Immature natural killer cell (primary cell): ENCODE data around the gene TMEM242. TPM values are rescaled to one million over a fixed set of nuclear protein-coding genes. Genes with fewer than 3 reads are reported as not detected.

Experiments used
- DNase-seq, 3 donors: peaks; one replicate each; pipeline ENCODE4 v3.0.0; 2022; ENCODE audit warnings: mixed read lengths in 1 of 3
- H3K27ac Mint-ChIP-seq, 6 donors: one replicate each; pipeline ENCODE4 v1.8.0; 2020; ENCODE audit warnings: mixed read lengths in 6 of 6, mild to moderate bottlenecking in 5 of 6, inconsistent platforms in 4 of 6, moderate library complexity in 3 of 6
- H3K27me3 Mint-ChIP-seq, 3 donors: one replicate each; pipeline ENCODE4 v1.8.0; 2020 to 2021; ENCODE audit warnings: low read depth in 3 of 3, mild to moderate bottlenecking in 3 of 3, mixed read lengths in 3 of 3, moderate library complexity in 3 of 3, inconsistent platforms in 1 of 3
- H3K36me3 Mint-ChIP-seq, 3 donors: one replicate each; pipeline ENCODE4 v1.8.0; 2020; ENCODE audit warnings: mixed read lengths in 3 of 3, inconsistent platforms in 2 of 3, mild to moderate bottlenecking in 2 of 3
- H3K4me1 Mint-ChIP-seq, 2 donors: one replicate each; pipeline ENCODE4 v1.8.0; 2020; ENCODE audit warnings: inconsistent platforms in 2 of 2, mild to moderate bottlenecking in 2 of 2, mixed read lengths in 2 of 2, moderate library complexity in 1 of 2
- H3K4me3 Mint-ChIP-seq, 5 donors: one replicate each; pipeline ENCODE4 v1.8.0; 2020; ENCODE audit warnings: mild to moderate bottlenecking in 5 of 5, mixed read lengths in 5 of 5, inconsistent platforms in 3 of 5, moderate library complexity in 3 of 5
- H3K9me3 Mint-ChIP-seq, 6 donors: one replicate each; pipeline ENCODE4 v1.8.0; 2020; ENCODE audit warnings: mild to moderate bottlenecking in 6 of 6, mixed read lengths in 6 of 6, inconsistent platforms in 4 of 6, moderate library complexity in 3 of 6
- polyA plus RNA-seq, 3 donors: library from polyadenylated mRNA; unstranded; fragments of 300-500 nt; fragmentation: Illumina TruSeq; gene quantifications; one replicate each; pipeline ENCODE4 v1.2.3, GENCODE V29; 2021

TMEM242 gene
- polyA plus RNA-seq, 3 donors from 2014 or later = 13.7 to 17.4 (median 15.9) TPM

- Mint-ChIP-seq H3K4me1 (no peaks in the 10 kb centered on the region), H3K27me3 (peaks cover 6 to 16% (median 9%) of the 10 kb centered on the region in 3 donors), H3K27ac (no peak overlapping the region), H3K36me3 (no peaks in the 10 kb centered on the region), H3K4me3 (no peak overlapping the region), H3K9me3 (no peaks in the 10 kb centered on the region)
- no peak for DNase-seq
Measured at GRCh38 chr6:157333956-157334355, 10.6 kb upstream of the TMEM242 start.

- Mint-ChIP-seq H3K4me1 (no peaks in the 10 kb centered on the region), H3K27ac (no peak overlapping the region), H3K9me3 (no peaks in the 10 kb centered on the region), H3K36me3 (no peaks in the 10 kb centered on the region), H3K4me3 (no peak overlapping the region), H3K27me3 (peaks cover 6 to 16% (median 9%) of the 10 kb centered on the region in 3 donors)
- no peak for DNase-seq
Measured at GRCh38 chr6:157333537-157333936, 10.2 kb upstream of the TMEM242 start.

- no peaks in the 10 kb centered on the region for H3K4me1 Mint-ChIP-seq
- H3K9me3 Mint-ChIP-seq = no peaks in the 10 kb centered on the region
- no peak overlapping the region for H3K27ac Mint-ChIP-seq
Measured at GRCh38 chr6:157332813-157333212, 9.5 kb upstream of the TMEM242 start.

DNA sequence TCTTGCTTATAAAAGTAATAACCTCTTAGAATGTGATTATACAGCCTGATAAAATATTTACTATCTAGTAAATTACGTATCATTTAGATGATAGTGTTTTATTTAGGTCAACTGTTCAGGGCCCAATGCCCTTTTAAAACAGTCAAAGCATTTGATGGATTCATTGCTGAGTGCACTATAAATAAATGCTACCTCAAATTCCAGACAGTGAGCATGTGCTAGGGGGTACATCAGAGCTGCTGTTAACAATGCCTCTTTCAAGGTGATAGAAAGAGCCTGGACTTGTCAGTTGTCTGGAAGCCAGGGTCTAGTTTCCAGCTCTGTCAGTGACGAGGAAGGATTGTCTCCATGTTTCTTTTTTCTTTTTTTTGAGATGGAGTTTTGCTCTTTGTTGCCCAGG lies 7.5 kb upstream of the TMEM242 start:
- H3K4me3 Mint-ChIP-seq = no peak overlapping the region
- H3K27me3 Mint-ChIP-seq = peaks cover 7 to 15% (median 9%) of the 10 kb centered on the region in 3 donors
- H3K9me3 Mint-ChIP-seq = no peaks in the 10 kb centered on the region
- DNase-seq = no peak
- H3K27ac Mint-ChIP-seq = no peak overlapping the region
- no peaks in the 10 kb centered on the region for H3K36me3 Mint-ChIP-seq
- H3K4me1 Mint-ChIP-seq = no peaks in the 10 kb centered on the region

More at GRCh38 chr6:157332813-157333212, 9.5 kb upstream of the TMEM242 start:
- H3K27me3 Mint-ChIP-seq = peaks cover 6 to 18% (median 9%) of the 10 kb centered on the region in 3 donors
- H3K36me3 Mint-ChIP-seq = no peaks in the 10 kb centered on the region
- no peak for DNase-seq
- no peak overlapping the region for H3K4me3 Mint-ChIP-seq

DNA sequence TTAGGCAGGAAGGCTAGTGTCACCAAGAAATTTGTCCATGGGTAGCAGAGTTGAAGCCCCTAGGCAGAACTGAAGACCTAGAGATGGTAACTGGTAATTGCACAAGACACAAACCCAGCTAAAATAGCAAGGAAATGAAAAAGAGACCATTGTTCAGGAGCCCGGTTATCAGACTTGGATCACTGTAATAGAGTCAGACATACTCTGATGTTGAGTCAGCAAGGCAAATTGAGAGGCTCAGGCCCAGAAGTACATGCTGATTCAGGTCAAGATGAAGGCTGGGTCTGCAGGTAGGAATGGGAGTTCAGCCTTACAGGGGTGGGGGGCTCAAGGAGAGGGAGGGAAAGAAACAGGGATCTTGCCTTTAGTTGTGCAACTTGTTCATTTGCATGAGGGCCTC lies 6.5 kb upstream of the TMEM242 start:
- Mint-ChIP-seq H3K9me3 (no peaks in the 10 kb centered on the region), H3K27ac (no peak overlapping the region), H3K4me3 (no peak overlapping the region), H3K36me3 (no peaks in the 10 kb centered on the region), H3K27me3 (peaks cover 7 to 14% (median 8%) of the 10 kb centered on the region in 3 donors), H3K4me1 (peaks cover 0 to 8% of the 10 kb centered on the region in 2 donors)
- DNase-seq = no peak

GRCh38 chr6:157328108-157328692 lies 4.9 kb upstream of the TMEM242 start:
- no peak for DNase-seq
- H3K27ac Mint-ChIP-seq = no peak overlapping the region
- H3K4me1 Mint-ChIP-seq = peaks cover 9 to 20% of the 10 kb centered on the region in 2 donors
- no peak overlapping the region for H3K4me3 Mint-ChIP-seq
- no peaks in the 10 kb centered on the region for H3K9me3 Mint-ChIP-seq
- no peaks in the 10 kb centered on the region for H3K36me3 Mint-ChIP-seq
- peaks cover 9 to 12% (median 11%) of the 10 kb centered on the region in 3 donors for H3K27me3 Mint-ChIP-seq

DNA sequence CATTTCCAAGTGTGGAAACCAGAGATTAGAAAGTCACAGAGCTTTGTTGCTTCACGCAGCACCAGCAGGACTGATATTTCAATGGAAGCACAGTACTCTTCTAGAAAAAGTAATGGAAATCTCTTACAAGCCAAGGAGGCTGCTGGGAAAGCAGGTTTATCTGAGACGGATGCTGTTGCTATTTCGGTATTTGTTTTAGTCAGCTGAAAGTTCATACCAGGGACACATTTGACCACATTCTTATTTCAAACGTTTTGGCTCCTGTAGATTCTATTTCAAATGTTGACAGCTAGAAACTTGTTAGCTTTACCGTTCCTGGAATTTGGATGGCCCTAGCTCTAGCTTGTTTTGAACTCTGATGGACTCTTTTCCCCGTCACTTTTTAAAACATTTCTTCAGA lies 3.7 kb upstream of the TMEM242 start:
- no peak for DNase-seq
- H3K27ac Mint-ChIP-seq = no peak overlapping the region
- no peaks in the 10 kb centered on the region for H3K36me3 Mint-ChIP-seq
- peaks cover 15 to 30% of the 10 kb centered on the region in 2 donors for H3K4me1 Mint-ChIP-seq
- peaks cover 5 to 12% (median 7%) of the 10 kb centered on the region in 3 donors for H3K27me3 Mint-ChIP-seq
- no peak overlapping the region for H3K4me3 Mint-ChIP-seq
- no peaks in the 10 kb centered on the region for H3K9me3 Mint-ChIP-seq

GRCh38 chr6:157325069-157325805 lies 1.9 kb upstream of the TMEM242 start:
- DNase-seq = no peak
- H3K4me3 Mint-ChIP-seq = peak overlapping the region in 4 of 5 donors; percentile 51 to 72 (median 58)
- H3K27ac Mint-ChIP-seq = peak overlapping the region in 1 of 6 donors; percentile 56
- H3K4me1 Mint-ChIP-seq = peaks cover 17 to 38% of the 10 kb centered on the region in 2 donors
- peaks cover 0 to 6% (median 0%) of the 10 kb centered on the region in 3 donors for H3K36me3 Mint-ChIP-seq
- H3K9me3 Mint-ChIP-seq = no peaks in the 10 kb centered on the region
- peaks cover 2 to 12% (median 4%) of the 10 kb centered on the region in 3 donors for H3K27me3 Mint-ChIP-seq

GRCh38 chr6:157323966-157324300 lies 614 bp upstream of the TMEM242 start:
- peak; percentile 32 to 42 (median 41) for DNase-seq

DNA sequence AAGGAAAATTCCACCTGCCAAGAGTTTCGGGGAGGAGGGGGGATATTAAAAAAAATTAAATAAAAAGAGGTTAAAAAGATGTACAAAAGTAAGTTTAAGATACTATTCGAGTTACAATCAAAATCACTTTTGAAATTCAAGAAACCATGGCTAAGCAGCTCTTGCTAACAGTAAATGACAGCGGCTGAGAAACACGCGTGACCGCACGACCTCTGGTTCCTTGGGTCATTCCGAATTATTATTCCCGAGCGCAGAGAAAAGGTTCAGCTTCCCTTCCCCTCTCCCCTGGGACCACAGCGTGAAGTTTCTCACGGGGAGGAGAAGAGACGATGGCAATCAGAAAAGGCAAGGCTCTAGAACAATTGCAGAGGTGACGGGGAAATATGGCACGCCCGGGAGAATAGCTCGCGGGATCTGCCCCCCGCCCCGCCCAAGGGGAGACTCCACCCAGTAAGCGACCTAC lies 496 bp downstream of the TMEM242 start:
- H3K4me1 Mint-ChIP-seq = peaks cover 17 to 50% of the 10 kb centered on the region in 2 donors

More at GRCh38 chr6:157323966-157324300, 614 bp upstream of the TMEM242 start:
- Mint-ChIP-seq H3K27me3 (peaks cover 2 to 8% (median 3%) of the 10 kb centered on the region in 3 donors), H3K36me3 (peaks cover 0 to 6% (median 0%) of the 10 kb centered on the region in 3 donors), H3K4me1 (peaks cover 17 to 46% of the 10 kb centered on the region in 2 donors), H3K9me3 (no peaks in the 10 kb centered on the region), H3K27ac (peak overlapping the region; percentile 89 to 95 (median 90)), H3K4me3 (peak overlapping the region; percentile 92 to 99 (median 97))

DNA sequence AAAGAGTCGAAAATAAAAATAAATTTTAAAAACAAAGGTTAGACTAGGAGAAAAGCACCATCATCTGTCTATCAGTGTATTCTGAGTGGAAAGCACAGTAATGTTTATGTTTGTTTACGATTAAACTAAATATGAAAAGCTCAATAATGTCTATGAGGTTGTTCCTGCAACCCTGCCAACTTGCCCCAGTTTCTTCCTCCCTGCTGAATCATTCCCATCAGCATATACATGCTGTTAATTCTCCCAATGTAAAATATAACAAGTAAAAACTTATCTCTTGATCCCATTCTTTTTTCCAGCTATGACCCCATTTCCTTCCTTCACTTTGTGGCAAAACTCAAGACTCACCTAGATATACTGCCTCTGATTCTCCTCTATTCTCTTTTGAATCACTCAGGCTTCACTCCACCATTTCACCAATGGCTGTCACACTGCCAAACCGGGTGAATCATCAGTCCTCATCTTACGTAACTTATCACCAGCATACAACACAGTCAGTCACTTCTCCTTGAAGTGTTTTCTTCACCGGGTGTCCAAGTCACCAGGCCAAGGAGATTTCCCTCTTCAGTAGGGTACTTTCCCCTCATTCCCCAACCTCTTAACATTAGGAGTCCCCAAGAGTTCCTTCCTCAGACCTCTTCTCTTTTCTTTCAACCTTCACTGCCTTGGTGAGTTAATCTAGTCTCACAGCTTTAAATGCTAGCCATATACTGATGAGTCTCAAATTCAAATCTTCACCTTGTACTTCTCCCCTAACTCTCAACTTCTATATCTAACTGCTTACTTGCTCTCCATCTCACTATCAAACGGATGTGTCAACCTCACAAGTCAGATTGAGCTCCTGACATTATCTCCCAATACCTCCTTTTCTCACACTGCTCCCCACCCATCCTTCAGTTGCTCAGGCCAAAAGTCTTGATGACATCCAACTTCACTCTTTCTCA lies 6.2 kb downstream of the TMEM242 start:
- Mint-ChIP-seq H3K27me3 (no peaks in the 10 kb centered on the region), H3K27ac (peak overlapping the region in 2 of 6 donors; percentile 0 to 12), H3K36me3 (peaks cover 10 to 31% (median 27%) of the 10 kb centered on the region in 3 donors), H3K4me3 (no peak overlapping the region), H3K9me3 (no peaks in the 10 kb centered on the region), H3K4me1 (peaks cover 8 to 28% of the 10 kb centered on the region in 2 donors)
- DNase-seq = no peak

More for the DNA sequence above, 496 bp downstream of the TMEM242 start:
- no peak for DNase-seq
- Mint-ChIP-seq H3K36me3 (peaks cover 0 to 6% (median 4%) of the 10 kb centered on the region in 3 donors), H3K27ac (peak overlapping the region; percentile 89 to 95 (median 90)), H3K4me3 (peak overlapping the region; percentile 92 to 99 (median 97)), H3K27me3 (peaks cover 1 to 8% (median 2%) of the 10 kb centered on the region in 3 donors), H3K9me3 (no peaks in the 10 kb centered on the region)

DNA sequence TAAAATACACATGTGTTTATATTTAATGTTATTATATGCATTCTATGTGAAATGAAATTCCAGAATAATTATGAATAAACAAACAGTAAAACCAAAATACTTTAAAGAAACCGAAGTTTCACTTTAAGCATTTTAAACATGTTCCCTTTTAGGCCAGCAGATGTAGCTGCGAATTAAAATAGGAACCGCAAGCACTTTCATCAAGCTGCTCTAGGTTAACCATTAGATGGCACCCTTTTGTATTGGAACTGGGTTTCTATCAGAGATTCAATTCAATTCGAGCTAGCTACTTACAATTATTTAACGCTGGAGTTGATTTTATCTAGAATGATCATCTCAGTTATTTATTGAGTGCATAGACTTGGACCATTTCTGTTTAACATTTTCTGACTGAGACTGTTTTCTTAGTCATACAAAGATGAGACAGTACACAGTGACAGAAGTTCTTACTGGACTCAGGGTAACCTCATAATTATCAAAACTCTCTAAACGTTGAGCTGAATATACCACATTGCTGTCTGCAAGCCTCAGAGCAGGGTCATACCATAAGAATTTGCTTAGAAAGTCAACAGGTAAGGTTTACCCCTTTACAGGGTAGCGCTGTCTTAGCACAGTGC lies 8.5 kb downstream of the TMEM242 start:
- H3K9me3 Mint-ChIP-seq = no peaks in the 10 kb centered on the region
- H3K4me3 Mint-ChIP-seq = no peak overlapping the region
- H3K27me3 Mint-ChIP-seq = no peaks in the 10 kb centered on the region
- DNase-seq = peak; percentile 44 to 54 (median 46)
- H3K27ac Mint-ChIP-seq = peak overlapping the region in 1 of 6 donors; percentile 20
- peaks cover 6 to 20% of the 10 kb centered on the region in 2 donors for H3K4me1 Mint-ChIP-seq
- H3K36me3 Mint-ChIP-seq = peaks cover 15 to 36% (median 27%) of the 10 kb centered on the region in 3 donors
